NCI-H1930 (cell line): ENCODE data around the gene CCDC47.
"Not testable (repeated sequence)": the region's sequence is repeated elsewhere in the genome, so short reads cannot be mapped to it uniquely, and the experiment has no call there.

Experiments used
- DNase-seq, 2 experiments: peaks; one replicate each; lab custom pipeline; 2025; lab: John Stamatoyannopoulos, UW

The CCDC47 gene

GRCh38 chr17:63773272-63774140, at the start of gene CCDC47:
Gene CCDC47 (minus strand): TSS chr17:63773597. CDS start chr17:63766175, 7,422 bp downstream.
- DNase-seq, result peak; percentile 99 to 100

GRCh38 chr17:63822537-63822936, 49.1 kb upstream of the CCDC47 start:
- DNase-seq, result no peak

- no peak for DNase-seq
Observed at GRCh38 chr17:63821804-63822203, 48.4 kb upstream of the CCDC47 start.

GRCh38 chr17:63820963-63821561, 47.7 kb upstream of the CCDC47 start:
- no peak for DNase-seq

GRCh38 chr17:63819585-63820537, 46.5 kb upstream of the CCDC47 start:
- no peak for DNase-seq

- no peak for DNase-seq
Observed at GRCh38 chr17:63819131-63819530, 45.7 kb upstream of the CCDC47 start.

- DNase-seq, result no peak
Observed at GRCh38 chr17:63817736-63818385, 44.5 kb upstream of the CCDC47 start.

- no peak for DNase-seq
Observed at GRCh38 chr17:63816669-63817068, 43.3 kb upstream of the CCDC47 start.

GRCh38 chr17:63816123-63816522, 42.7 kb upstream of the CCDC47 start:
- no peak for DNase-seq

GRCh38 chr17:63809970-63810369, 36.6 kb upstream of the CCDC47 start:
- DNase-seq, result no peak

- no peak for DNase-seq
Observed at GRCh38 chr17:63805591-63805990, 32.2 kb upstream of the CCDC47 start.

GRCh38 chr17:63804328-63804727, 30.9 kb upstream of the CCDC47 start:
- no peak for DNase-seq

GRCh38 chr17:63800783-63801182, 27.4 kb upstream of the CCDC47 start:
- DNase-seq, result no peak

GRCh38 chr17:63798572-63799106, 25.2 kb upstream of the CCDC47 start:
- DNase-seq, result no peak

GRCh38 chr17:63796375-63796774, 23.0 kb upstream of the CCDC47 start:
- not testable (repeated sequence) for DNase-seq

GRCh38 chr17:63792055-63792729, 18.8 kb upstream of the CCDC47 start:
- DNase-seq, result no peak

GRCh38 chr17:63790057-63790456, 16.7 kb upstream of the CCDC47 start:
- DNase-seq, result no peak

GRCh38 chr17:63786971-63787711, 13.7 kb upstream of the CCDC47 start:
- no peak for DNase-seq

- no peak for DNase-seq
Observed at GRCh38 chr17:63786117-63786516, 12.7 kb upstream of the CCDC47 start.

GRCh38 chr17:63785556-63785955, 12.2 kb upstream of the CCDC47 start:
- DNase-seq, result no peak
